Spleen (tissue), 7 donors: ENCODE results near the gene ALG1.
"Not testable (repeated sequence)": the region's sequence is repeated elsewhere in the genome, so short reads cannot be mapped to it uniquely, and the experiment has no call there.

ENCODE experiments used
- POLR2A ChIP-seq, 3 donors: fragments of 450-650 bp; IDR thresholded peaks; one replicate each; pipeline ENCODE4 v1.5.1; 2017; ENCODE audit warnings: antibody characterized with exemption in 3 of 3, mild to moderate bottlenecking in 1 of 3
- POLR2AphosphoS5 ChIP-seq, 3 donors: sonication (generic); formaldehyde crosslinking; IDR thresholded peaks; one replicate each; pipeline ENCODE4 v1.5.1; 2017; ENCODE audit warnings: antibody characterized with exemption in 3 of 3
- TF ChIP-seq, protein P1 (sequence below), 11 experiments: fragments of 200-600 bp in 7 of 11; fragments of 450-650 bp in 4 of 11; sonication (generic) in 4 of 11; IDR thresholded peaks in 8 of 11; conservative IDR thresholded peaks in 3 of 11; 1 replicate in 7 of 11; 2 replicates in 4 of 11; pipeline versions ENCODE4 v1.4.0 to v1.8.0; 2016 to 2021; ENCODE audit warnings: antibody characterized with exemption in 11 of 11, inconsistent platforms in 4 of 11, mild to moderate bottlenecking in 1 of 11
- donor health status: DM: no; HTN: no; CAD: no; lungs with moderate emphysema.
- donor health status: DM: no; HTN: no; CAD: no.
- donor health status: DM: no; HTN: no; CAD: no.

DNA sequence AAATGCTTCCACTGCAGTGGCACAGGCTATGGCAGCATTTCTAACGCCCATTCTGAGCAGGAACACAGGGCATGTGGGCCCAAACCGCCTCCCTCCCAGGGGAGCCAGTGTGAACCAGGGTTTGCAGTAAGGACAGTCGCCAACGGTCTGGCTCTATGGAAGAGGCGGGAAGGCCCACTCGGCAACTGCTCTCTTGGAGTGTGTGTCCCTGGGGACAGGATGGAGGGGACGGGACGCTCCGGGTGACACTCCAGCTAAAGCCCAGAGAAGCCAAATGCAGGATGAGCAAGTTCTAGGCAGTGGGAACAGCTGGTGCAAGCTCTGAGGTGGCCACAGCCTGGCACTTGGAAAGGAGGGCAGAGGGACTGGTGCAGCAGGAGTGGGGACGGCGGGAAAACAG, 22.1 kb downstream of the ALG1 start:
- TF ChIP-seq, protein P1, sequence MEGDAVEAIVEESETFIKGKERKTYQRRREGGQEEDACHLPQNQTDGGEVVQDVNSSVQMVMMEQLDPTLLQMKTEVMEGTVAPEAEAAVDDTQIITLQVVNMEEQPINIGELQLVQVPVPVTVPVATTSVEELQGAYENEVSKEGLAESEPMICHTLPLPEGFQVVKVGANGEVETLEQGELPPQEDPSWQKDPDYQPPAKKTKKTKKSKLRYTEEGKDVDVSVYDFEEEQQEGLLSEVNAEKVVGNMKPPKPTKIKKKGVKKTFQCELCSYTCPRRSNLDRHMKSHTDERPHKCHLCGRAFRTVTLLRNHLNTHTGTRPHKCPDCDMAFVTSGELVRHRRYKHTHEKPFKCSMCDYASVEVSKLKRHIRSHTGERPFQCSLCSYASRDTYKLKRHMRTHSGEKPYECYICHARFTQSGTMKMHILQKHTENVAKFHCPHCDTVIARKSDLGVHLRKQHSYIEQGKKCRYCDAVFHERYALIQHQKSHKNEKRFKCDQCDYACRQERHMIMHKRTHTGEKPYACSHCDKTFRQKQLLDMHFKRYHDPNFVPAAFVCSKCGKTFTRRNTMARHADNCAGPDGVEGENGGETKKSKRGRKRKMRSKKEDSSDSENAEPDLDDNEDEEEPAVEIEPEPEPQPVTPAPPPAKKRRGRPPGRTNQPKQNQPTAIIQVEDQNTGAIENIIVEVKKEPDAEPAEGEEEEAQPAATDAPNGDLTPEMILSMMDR (IDR thresholded peaks at IDR 0.05 in 8 of 11, conservative IDR thresholded peaks at IDR 0.05 in 3 of 11) = not testable (repeated sequence)
- not testable (repeated sequence) for TF ChIP-seq POLR2A, POLR2AphosphoS5 (IDR thresholded peaks at IDR 0.05)
